Astrocyte (in vitro differentiated cells and primary cell): ENCODE measurements around the gene ARL13B. TPM values are rescaled to one million over a fixed set of nuclear protein-coding genes. Genes with fewer than 3 reads are reported as not detected.

Experiments
- DNase-seq: peaks from one replicate; pipeline ENCODE4 v3.0.0-alpha.2; 2010; ENCODE audit warnings: low read depth
- FAIRE-seq: peaks from 2 replicates; lab custom pipeline; 2011; peaks lifted over from hg19 to GRCh38; lab: Jason Lieb, UNC
- H2AFZ ChIP-seq: 2 replicates; pipeline ENCODE4 v1.6.0; 2012; ENCODE audit warnings: low read depth, low read length, inconsistent platforms
- H3K27ac ChIP-seq: 2 replicates; pipeline ENCODE4 v1.5.1; 2011; ENCODE audit warnings: low read depth, low read length, inconsistent platforms
- H3K27me3 ChIP-seq: 2 replicates; pipeline ENCODE4 v1.6.0; 2011; ENCODE audit warnings: low read length, inconsistent platforms; ENCODE audit not compliant: insufficient read depth
- H3K36me3 ChIP-seq: 2 replicates; pipeline ENCODE4 v1.5.1; 2011; ENCODE audit warnings: low read length, inconsistent platforms; ENCODE audit not compliant: insufficient read depth
- H3K4me1 ChIP-seq: 2 replicates; pipeline ENCODE4 v1.5.1; 2011; ENCODE audit warnings: low read length, inconsistent platforms; ENCODE audit not compliant: insufficient read depth
- H3K4me2 ChIP-seq: 2 replicates; pipeline ENCODE4 v1.6.0; 2012; ENCODE audit warnings: low read length, inconsistent platforms
- H3K4me3 ChIP-seq: 2 replicates; pipeline ENCODE4 v1.5.1; 2011; ENCODE audit warnings: low read depth, mild to moderate bottlenecking, low read length, inconsistent platforms; ENCODE audit not compliant: insufficient read depth
- H3K79me2 ChIP-seq: 2 replicates; pipeline ENCODE4 v1.6.0; 2012; ENCODE audit warnings: mild to moderate bottlenecking, low read length, inconsistent platforms; ENCODE audit not compliant: insufficient read depth
- H3K9ac ChIP-seq: 2 replicates; pipeline ENCODE4 v1.6.0; 2012; ENCODE audit warnings: mild to moderate bottlenecking, low read length, inconsistent platforms
- H3K9me3 ChIP-seq: 2 replicates; pipeline ENCODE4 v1.5.1; 2012; ENCODE audit warnings: low read depth, mild to moderate bottlenecking, low read length, inconsistent platforms; ENCODE audit not compliant: insufficient read depth
- H4K20me1 ChIP-seq: 2 replicates; pipeline ENCODE4 v1.6.0; 2012; ENCODE audit warnings: low read length, inconsistent platforms; ENCODE audit not compliant: insufficient read depth
- H3K27ac Mint-ChIP-seq: one replicate; pipeline ENCODE4 v1.8.0; 2021; ENCODE audit warnings: mild to moderate bottlenecking, mixed read lengths; ENCODE audit not compliant: unreplicated experiment
- H3K27me3 Mint-ChIP-seq: one replicate; pipeline ENCODE4 v1.8.0; 2021; ENCODE audit warnings: low read depth, mixed read lengths; ENCODE audit not compliant: unreplicated experiment
- H3K36me3 Mint-ChIP-seq: one replicate; pipeline ENCODE4 v1.8.0; 2021; ENCODE audit warnings: low read depth, mixed read lengths; ENCODE audit not compliant: unreplicated experiment
- H3K4me1 Mint-ChIP-seq: one replicate; pipeline ENCODE4 v1.8.0; 2021; ENCODE audit warnings: low read depth, mixed read lengths; ENCODE audit not compliant: unreplicated experiment
- H3K4me3 Mint-ChIP-seq: one replicate; pipeline ENCODE4 v1.8.0; 2021; ENCODE audit warnings: mild to moderate bottlenecking, moderate library complexity, mixed read lengths; ENCODE audit not compliant: unreplicated experiment
- H3K9me3 Mint-ChIP-seq: one replicate; pipeline ENCODE4 v1.8.0; 2021; ENCODE audit warnings: mild to moderate bottlenecking, mixed read lengths; ENCODE audit not compliant: unreplicated experiment
- CTCF ChIP-seq: IDR thresholded peaks from 2 replicates; pipeline ENCODE4 v1.5.1; 2011; ENCODE audit warnings: low read depth, mild to moderate bottlenecking, inconsistent platforms, low read length, moderate library complexity; ENCODE audit not compliant: insufficient read depth
- EZH2 ChIP-seq: IDR thresholded peaks from 2 replicates; pipeline ENCODE4 v1.6.1; 2012; ENCODE audit warnings: mild to moderate bottlenecking, low read length, inconsistent platforms; ENCODE audit not compliant: insufficient read depth
- total RNA-seq: library from RNA; stranded (reverse); gene quantifications from 2 replicates; pipeline ENCODE4 v1.2.1, GENCODE V29; 2021

ARL13B gene
- total RNA-seq, 1 donor from 2014 or later: 9.8 TPM

GRCh38 chr3:93992207-93992606 lies 12.3 kb downstream of the ARL13B start:
- Mint-ChIP-seq H3K9me3 (no peaks in the 10 kb centered on the region), H3K27me3 (no peaks in the 10 kb centered on the region), H3K4me1 (peaks cover 14% of the 10 kb centered on the region), H3K27ac (no peak overlapping the region), H3K4me3 (no peak overlapping the region), H3K36me3 (peaks cover 5% of the 10 kb centered on the region)
- no peak for TF ChIP-seq EZH2
- no peak for TF ChIP-seq CTCF
- no peaks in the 10 kb centered on the region for H4K20me1 ChIP-seq
- no peak overlapping the region for H3K9ac ChIP-seq
- H3K4me2 ChIP-seq: no peak overlapping the region
- no peaks in the 10 kb centered on the region for H3K9me3 ChIP-seq
- no peaks in the 10 kb centered on the region for H3K36me3 ChIP-seq
- peaks cover 11% of the 10 kb centered on the region for H3K4me1 ChIP-seq
- no peak for DNase-seq
- H3K27ac ChIP-seq: no peak overlapping the region
- no peak for FAIRE-seq
- H3K27me3 ChIP-seq: no peaks in the 10 kb centered on the region
- H3K4me3 ChIP-seq: no peak overlapping the region
- peaks cover 49% of the 10 kb centered on the region for H3K79me2 ChIP-seq
- H2AFZ ChIP-seq: no peak overlapping the region

- Mint-ChIP-seq H3K4me1 (peaks cover 5% of the 10 kb centered on the region), H3K9me3 (no peaks in the 10 kb centered on the region), H3K4me3 (no peak overlapping the region), H3K36me3 (peaks cover 5% of the 10 kb centered on the region), H3K27me3 (no peaks in the 10 kb centered on the region), H3K27ac (no peak overlapping the region)
- H3K4me3 ChIP-seq: no peak overlapping the region
- H3K27me3 ChIP-seq: no peaks in the 10 kb centered on the region
- no peak overlapping the region for H3K9ac ChIP-seq
- FAIRE-seq (no peak), DNase-seq (peak; percentile 11)
- no peak overlapping the region for H2AFZ ChIP-seq
- H3K36me3 ChIP-seq: no peaks in the 10 kb centered on the region
- H3K27ac ChIP-seq: no peak overlapping the region
- TF ChIP-seq EZH2 (no peak), CTCF (no peak)
- no peaks in the 10 kb centered on the region for H3K9me3 ChIP-seq
- no peaks in the 10 kb centered on the region for H4K20me1 ChIP-seq
- no peak overlapping the region for H3K4me2 ChIP-seq
- H3K4me1 ChIP-seq: no peaks in the 10 kb centered on the region
- H3K79me2 ChIP-seq: peaks cover 48% of the 10 kb centered on the region
Observed at GRCh38 chr3:93994056-93994455, 14.1 kb downstream of the ARL13B start.

DNA sequence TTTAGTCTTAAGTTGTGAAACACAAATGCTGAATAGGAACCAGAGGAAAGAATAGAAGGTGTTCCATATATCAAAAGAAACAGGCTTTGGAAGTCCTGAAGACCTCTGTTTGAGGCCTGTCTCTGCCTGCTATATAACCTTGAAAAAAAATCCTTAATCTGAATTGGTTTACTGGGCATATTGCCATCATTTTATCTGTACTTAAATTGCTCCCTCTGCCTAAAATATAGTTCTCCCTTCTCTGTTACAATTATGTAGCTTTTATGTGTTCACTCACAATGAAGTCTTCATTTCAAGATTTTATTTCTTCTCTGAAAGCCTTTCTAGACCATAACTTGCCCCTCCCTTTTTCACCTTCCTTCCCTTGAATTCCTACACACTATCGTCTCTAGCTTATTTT lies 21.2 kb downstream of the ARL13B start:
- Histone ChIP-seq H3K4me2 (no peak overlapping the region), H2AFZ (no peak overlapping the region), H3K4me3 (no peak overlapping the region), H3K79me2 (no peaks in the 10 kb centered on the region), H4K20me1 (no peaks in the 10 kb centered on the region), H3K27ac (no peak overlapping the region), H3K9ac (no peak overlapping the region), H3K27me3 (no peaks in the 10 kb centered on the region), H3K4me1 (peaks cover 4% of the 10 kb centered on the region), H3K9me3 (no peaks in the 10 kb centered on the region), H3K36me3 (no peaks in the 10 kb centered on the region)
- TF ChIP-seq EZH2 (no peak), CTCF (no peak)
- no peak for DNase-seq
- Mint-ChIP-seq H3K9me3 (no peaks in the 10 kb centered on the region), H3K4me1 (no peaks in the 10 kb centered on the region), H3K4me3 (no peak overlapping the region), H3K27me3 (no peaks in the 10 kb centered on the region), H3K36me3 (peaks cover 3% of the 10 kb centered on the region), H3K27ac (no peak overlapping the region)
- no peak for FAIRE-seq
